Lower leg skin (tissue), 3 donors: Measurements from ENCODE around the gene CITED4.

Experiments used
- POLR2A ChIP-seq, 2 donors: fragments of 450-650 bp; IDR thresholded peaks; one replicate each; pipeline ENCODE4 v1.6.1; 2016 to 2017; ENCODE audit warnings: antibody characterized with exemption in 2 of 2, mild to moderate bottlenecking in 1 of 2, moderate library complexity in 1 of 2
- TF ChIP-seq, protein P1 (sequence below), 3 donors: fragments of 450-650 bp; IDR thresholded peaks; one replicate each; pipeline ENCODE4 v1.5.1; 2016; ENCODE audit warnings: antibody characterized with exemption in 3 of 3, mild to moderate bottlenecking in 3 of 3, moderate library complexity in 2 of 3

DNA sequence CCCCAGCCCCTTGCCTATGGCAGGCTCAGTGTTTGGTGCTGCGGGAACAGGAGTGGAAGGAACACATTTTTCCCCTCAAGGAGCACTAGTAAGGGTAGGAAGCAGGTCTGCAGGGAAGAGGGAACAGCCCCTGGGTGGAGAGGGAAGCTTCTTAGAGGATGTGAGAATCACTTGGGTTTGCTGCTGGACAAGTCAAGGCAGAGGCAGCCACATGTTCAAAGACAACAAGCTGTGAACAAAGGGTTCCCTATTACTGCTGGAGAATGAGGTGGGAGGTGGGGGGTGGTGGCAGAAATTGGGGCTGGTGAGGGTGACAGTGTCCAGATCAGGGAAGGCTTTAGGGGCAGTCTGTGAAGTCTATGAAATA lies 24.8 kb upstream of the CITED4 start:
- TF ChIP-seq, protein P1, sequence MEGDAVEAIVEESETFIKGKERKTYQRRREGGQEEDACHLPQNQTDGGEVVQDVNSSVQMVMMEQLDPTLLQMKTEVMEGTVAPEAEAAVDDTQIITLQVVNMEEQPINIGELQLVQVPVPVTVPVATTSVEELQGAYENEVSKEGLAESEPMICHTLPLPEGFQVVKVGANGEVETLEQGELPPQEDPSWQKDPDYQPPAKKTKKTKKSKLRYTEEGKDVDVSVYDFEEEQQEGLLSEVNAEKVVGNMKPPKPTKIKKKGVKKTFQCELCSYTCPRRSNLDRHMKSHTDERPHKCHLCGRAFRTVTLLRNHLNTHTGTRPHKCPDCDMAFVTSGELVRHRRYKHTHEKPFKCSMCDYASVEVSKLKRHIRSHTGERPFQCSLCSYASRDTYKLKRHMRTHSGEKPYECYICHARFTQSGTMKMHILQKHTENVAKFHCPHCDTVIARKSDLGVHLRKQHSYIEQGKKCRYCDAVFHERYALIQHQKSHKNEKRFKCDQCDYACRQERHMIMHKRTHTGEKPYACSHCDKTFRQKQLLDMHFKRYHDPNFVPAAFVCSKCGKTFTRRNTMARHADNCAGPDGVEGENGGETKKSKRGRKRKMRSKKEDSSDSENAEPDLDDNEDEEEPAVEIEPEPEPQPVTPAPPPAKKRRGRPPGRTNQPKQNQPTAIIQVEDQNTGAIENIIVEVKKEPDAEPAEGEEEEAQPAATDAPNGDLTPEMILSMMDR (IDR thresholded peaks at IDR 0.05), result no peak
- no peak for TF ChIP-seq POLR2A (IDR thresholded peaks at IDR 0.05)
